Endothelial cell (in vitro differentiated cells): ENCODE results near the gene EIF6. TPM values are rescaled to one million over a fixed set of nuclear protein-coding genes. Genes with fewer than 3 reads are reported as not detected.
A peak's percentile ranks its signal among the peaks of the same experiment; 100 is the strongest.

Source experiments
- DNase-seq: peaks from one replicate; pipeline ENCODE4 v3.0.0; 2021; ENCODE audit warnings: low spot score
- H3K27ac Mint-ChIP-seq: one replicate; pipeline ENCODE4 v1.8.0; 2021; ENCODE audit warnings: mixed read lengths, inconsistent platforms; ENCODE audit not compliant: unreplicated experiment
- H3K27me3 Mint-ChIP-seq: one replicate; pipeline ENCODE4 v1.8.0; 2021; ENCODE audit warnings: mild to moderate bottlenecking, moderate library complexity, mixed read lengths, inconsistent platforms; ENCODE audit not compliant: unreplicated experiment
- H3K36me3 Mint-ChIP-seq: one replicate; pipeline ENCODE4 v1.8.0; 2021; ENCODE audit warnings: mild to moderate bottlenecking, low read depth, mixed read lengths, inconsistent platforms; ENCODE audit not compliant: unreplicated experiment
- H3K4me1 Mint-ChIP-seq: one replicate; pipeline ENCODE4 v1.8.0; 2021; ENCODE audit warnings: mild to moderate bottlenecking, mixed read lengths, inconsistent platforms; ENCODE audit not compliant: unreplicated experiment
- H3K4me3 Mint-ChIP-seq: one replicate; pipeline ENCODE4 v1.8.0; 2021; ENCODE audit warnings: mild to moderate bottlenecking, mixed read lengths, inconsistent platforms; ENCODE audit not compliant: unreplicated experiment
- H3K9me3 Mint-ChIP-seq: one replicate; pipeline ENCODE4 v1.8.0; 2021; ENCODE audit warnings: mixed read lengths, inconsistent platforms; ENCODE audit not compliant: unreplicated experiment
- CTCF ChIP-seq: fragments of 200-600 bp; sonication (generic); IDR thresholded peaks from one replicate; pipeline ENCODE4 v1.5.0; 2021; ENCODE audit warnings: antibody characterized with exemption; ENCODE audit not compliant: unreplicated experiment
- total RNA-seq: library from RNA; stranded (reverse); fragmentation: NEBNext Ultra II Directional; extraction: Animal tissue kit (Norgen Biotek cat#: 25700); gene quantifications from one replicate; pipeline ENCODE4 v1.2.1, GENCODE V29; 2021; ENCODE audit not compliant: unreplicated experiment

Gene EIF6
- total RNA-seq, 1 donor from 2014 or later, result 120 TPM

GRCh38 chr20:35276408-35276807, 8.2 kb downstream of the EIF6 start:
- Mint-ChIP-seq H3K9me3 (no peaks in the 10 kb centered on the region), H3K27ac (no peak overlapping the region), H3K4me3 (peak overlapping the region; percentile 96), H3K27me3 (peaks cover 29% of the 10 kb centered on the region), H3K36me3 (peaks cover 34% of the 10 kb centered on the region), H3K4me1 (peaks cover 6% of the 10 kb centered on the region)
- DNase-seq, result no peak
- no peak for TF ChIP-seq CTCF

GRCh38 chr20:35275741-35276251, 8.8 kb downstream of the EIF6 start:
- no peak for TF ChIP-seq CTCF
- no peak for DNase-seq
- Mint-ChIP-seq H3K4me3 (peak overlapping the region; percentile 47), H3K27me3 (peaks cover 32% of the 10 kb centered on the region), H3K36me3 (peaks cover 39% of the 10 kb centered on the region), H3K27ac (no peak overlapping the region), H3K9me3 (no peaks in the 10 kb centered on the region), H3K4me1 (peaks cover 6% of the 10 kb centered on the region)

GRCh38 chr20:35274172-35275092, 10.1 kb downstream of the EIF6 start:
- no peak for DNase-seq
- Mint-ChIP-seq H3K4me1 (peaks cover 6% of the 10 kb centered on the region), H3K9me3 (no peaks in the 10 kb centered on the region), H3K27ac (no peak overlapping the region), H3K4me3 (no peak overlapping the region), H3K36me3 (peaks cover 30% of the 10 kb centered on the region), H3K27me3 (peaks cover 26% of the 10 kb centered on the region)
- TF ChIP-seq CTCF, result no peak

- DNase-seq, result no peak
- H3K27me3 Mint-ChIP-seq, result peaks cover 24% of the 10 kb centered on the region
- no peaks in the 10 kb centered on the region for H3K9me3 Mint-ChIP-seq
- peaks cover 6% of the 10 kb centered on the region for H3K4me1 Mint-ChIP-seq
- H3K27ac Mint-ChIP-seq, result no peak overlapping the region
- TF ChIP-seq CTCF, result no peak
- no peak overlapping the region for H3K4me3 Mint-ChIP-seq
- peaks cover 22% of the 10 kb centered on the region for H3K36me3 Mint-ChIP-seq
These were observed 11.0 kb downstream of the EIF6 start for GRCh38 chr20:35273449-35274171.

- no peak for DNase-seq
- Mint-ChIP-seq H3K4me3 (no peak overlapping the region), H3K36me3 (peaks cover 14% of the 10 kb centered on the region), H3K4me1 (peaks cover under 1% of the 10 kb centered on the region), H3K27me3 (peaks cover 14% of the 10 kb centered on the region), H3K27ac (no peak overlapping the region), H3K9me3 (no peaks in the 10 kb centered on the region)
- TF ChIP-seq CTCF, result no peak
These were observed 12.7 kb downstream of the EIF6 start for GRCh38 chr20:35271904-35272303.
